T1000 (cell line): ENCODE measurements around the gene KIF26A.

Experiments used
- DNase-seq: peaks from one replicate; lab custom pipeline; 2025; ENCODE audit warnings: mixed read lengths; lab: John Stamatoyannopoulos, UW

The KIF26A gene

GRCh38 chr14:104138098-104138717 lies at the start of gene KIF26A:
Gene KIF26A, plus strand, starts transcription at chr14:104138587. Its CDS starts 136 bp downstream, at chr14:104138723.
- DNase-seq = no peak

DNA sequence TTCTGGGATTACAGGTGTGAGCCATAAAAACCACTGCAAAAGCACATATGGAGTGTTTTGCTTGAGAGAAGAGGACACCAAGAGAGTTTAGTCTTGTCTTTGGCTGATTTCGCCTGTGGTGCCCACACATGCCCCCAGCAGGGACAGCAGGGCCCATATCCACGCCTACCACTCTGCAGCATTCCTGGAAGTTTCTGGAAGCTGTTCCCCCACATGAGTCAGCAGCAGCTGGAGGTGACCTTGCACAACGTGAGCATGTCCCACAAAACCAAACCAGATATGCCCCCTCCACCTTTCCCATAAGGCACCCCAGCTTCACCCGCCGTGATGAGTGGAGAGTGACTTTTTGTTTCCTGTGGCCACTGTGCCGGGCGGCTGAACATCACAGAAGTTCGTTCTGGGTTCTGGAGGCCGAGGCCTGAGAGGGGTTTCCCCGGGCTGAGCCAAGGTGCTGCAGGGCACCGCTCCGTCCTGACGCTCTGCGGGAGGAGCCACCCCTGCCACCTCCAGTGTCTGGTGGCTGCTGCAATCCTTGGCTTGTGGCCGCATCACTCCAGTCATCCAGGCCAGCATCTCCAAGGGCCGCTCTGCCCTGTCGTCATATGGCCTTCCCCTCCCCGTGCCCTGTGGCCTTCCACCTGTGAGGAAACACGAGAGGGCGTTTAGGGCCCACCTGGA lies 48.2 kb upstream of the KIF26A start:
- DNase-seq = no peak

GRCh38 chr14:104091061-104091926 lies 47.1 kb upstream of the KIF26A start:
- no peak for DNase-seq

DNA sequence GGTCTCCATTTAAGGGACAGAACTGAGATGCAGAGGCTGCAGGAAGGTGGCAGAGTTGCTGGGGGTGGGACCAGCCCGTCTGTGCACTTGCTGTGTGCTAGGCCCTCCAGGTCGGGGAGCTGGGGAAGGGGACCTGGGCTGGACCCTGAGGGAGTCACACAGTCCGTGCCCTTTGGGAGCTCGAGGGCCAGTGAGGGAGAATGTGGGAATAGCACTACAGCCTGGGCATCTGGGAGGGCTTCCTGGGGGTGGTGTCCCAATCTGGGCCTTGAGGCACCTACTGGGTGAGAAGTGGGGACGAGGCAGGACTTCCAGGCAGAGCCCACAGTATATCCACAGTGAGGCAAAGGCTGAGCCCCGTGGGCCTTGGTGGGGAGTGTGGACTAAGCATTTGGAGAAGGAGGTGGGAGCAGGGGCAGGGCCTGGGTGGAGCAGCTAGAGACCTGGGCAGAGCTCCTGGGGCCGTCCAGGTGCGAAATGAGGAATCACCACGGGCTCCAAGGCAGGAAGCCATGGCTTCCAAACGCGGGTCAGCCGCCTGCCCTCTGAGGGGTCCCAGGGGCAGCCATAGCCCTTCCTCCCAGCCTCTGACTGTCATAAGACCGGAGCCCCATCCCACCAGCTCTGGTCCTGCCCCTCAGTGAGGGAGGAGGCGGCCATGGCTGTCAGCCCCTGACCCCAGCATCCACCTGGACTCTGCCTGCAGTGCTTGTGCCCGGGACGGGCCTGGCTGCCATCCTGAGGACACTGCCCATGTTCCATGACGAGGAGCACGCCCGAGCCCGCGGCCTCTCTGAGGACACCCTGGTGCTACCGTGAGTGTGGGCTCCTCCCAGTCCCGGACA lies 46.2 kb upstream of the KIF26A start:
- DNase-seq = no peak

DNA sequence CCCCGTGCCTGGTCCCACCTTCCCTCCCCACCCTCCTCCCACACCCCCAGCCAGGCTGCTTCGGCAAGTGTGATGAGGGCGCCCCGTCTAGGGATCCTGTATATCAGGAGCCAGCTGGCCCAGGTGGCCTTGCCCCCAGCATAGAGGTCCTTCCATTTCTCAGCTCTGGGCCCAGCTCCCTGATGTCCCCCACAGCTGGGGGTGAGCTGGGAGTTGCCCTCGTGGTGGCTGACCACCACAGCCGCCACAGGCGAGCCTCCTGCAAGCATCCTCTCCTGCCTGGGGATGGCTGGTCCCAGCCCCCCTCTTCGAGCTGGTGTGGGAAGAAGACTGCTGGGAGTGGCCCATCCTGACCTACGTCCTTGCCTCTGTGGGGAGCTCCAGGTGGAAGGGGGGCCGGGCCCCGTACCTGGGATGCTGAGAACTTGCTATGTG lies 45.4 kb upstream of the KIF26A start:
- DNase-seq = no peak

DNA sequence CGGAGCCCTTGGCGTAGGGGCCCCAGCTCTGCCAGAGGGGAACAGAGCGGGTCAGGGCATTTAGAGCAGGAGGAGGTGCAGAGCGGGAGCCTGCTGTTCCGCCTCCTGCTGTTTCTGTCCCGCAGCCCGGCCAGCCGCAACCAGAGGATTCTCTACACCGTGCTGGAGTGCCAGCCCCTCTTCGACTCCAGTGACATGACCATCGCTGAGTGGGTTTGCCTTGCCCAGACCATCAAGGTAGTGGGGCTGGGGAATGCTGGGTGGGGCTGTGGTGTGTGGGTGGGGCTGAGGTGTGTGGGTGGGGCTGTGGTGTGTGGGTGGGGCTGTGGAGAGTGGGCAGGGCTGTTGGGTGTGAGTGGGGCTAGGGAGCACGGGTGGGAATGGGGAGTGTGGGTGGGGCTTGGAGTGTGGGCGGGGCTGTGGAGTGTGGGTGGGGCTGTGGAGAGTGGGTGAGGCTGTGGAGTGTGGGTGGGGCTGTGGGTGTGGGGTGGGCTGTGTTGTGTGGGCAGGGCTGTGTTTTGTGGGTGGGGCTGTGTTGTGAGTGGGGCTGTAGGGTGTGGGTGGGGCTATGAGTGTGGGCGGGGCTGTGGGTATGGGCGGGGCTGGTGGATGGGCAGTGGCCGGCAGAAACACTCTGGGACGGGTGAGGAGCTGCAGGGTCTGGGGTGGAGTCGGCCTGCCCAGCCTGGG lies 44.9 kb upstream of the KIF26A start:
- no peak for DNase-seq

GRCh38 chr14:104094056-104094708 lies 44.2 kb upstream of the KIF26A start:
- no peak for DNase-seq

DNA sequence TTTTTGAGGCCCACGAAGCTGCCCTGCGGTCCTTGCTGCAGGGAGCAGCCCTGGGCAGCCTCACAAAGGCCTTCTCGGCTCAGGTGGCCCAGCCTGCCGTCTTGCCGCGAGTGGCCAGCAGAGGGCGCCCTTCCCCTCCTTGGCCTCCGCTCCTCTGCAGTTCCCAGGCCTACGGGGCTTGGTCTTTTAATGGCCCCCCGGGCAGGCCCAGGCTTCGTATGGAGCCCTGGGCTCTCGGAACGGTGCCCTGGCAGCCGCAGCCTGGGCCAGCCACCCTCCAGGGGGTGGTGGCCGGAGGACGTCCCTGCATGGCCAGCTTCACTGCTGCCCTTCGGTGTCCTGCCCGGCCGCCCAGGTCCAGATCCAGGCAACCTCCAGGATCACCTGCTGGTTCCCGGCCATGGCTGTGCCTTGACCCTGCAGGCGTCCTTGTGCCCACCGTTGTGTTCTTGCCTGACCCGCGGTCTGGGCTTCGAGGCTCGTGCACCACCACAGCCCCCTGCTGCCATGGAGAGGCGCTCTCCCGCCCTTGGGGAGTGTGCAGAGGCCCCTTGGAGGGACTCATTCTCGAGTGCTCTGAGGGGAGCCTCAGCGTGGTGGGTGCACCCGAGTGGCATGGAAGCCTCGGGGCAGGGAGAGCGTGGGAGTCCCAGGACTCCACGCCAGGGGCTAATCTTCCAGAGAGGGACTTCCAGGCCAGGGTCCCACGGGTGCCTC lies 43.5 kb upstream of the KIF26A start:
- DNase-seq = no peak

GRCh38 chr14:104095426-104096310 lies 42.7 kb upstream of the KIF26A start:
- DNase-seq = no peak

DNA sequence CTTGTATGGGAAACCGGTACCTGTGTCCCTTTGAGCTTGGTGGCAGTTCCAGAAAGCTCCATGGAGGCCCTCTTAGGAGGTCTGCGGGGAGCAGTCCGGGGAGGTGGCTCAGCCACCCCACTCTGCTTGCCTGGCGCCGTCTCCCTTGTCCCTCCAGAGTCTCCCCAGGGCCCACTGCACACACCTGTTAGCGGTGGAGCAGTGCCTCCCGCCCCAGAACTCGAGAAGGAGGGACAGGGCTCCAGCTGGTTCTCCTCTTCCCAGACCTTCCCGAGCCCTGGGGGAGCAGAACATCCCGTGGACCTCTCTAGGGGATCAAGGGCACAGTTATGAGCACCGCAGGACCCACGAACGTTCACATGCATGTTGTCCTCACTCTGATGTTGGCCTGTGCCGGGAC lies 42.1 kb upstream of the KIF26A start:
- no peak for DNase-seq

GRCh38 chr14:104096751-104097700 lies 41.4 kb upstream of the KIF26A start:
- DNase-seq = no peak

DNA sequence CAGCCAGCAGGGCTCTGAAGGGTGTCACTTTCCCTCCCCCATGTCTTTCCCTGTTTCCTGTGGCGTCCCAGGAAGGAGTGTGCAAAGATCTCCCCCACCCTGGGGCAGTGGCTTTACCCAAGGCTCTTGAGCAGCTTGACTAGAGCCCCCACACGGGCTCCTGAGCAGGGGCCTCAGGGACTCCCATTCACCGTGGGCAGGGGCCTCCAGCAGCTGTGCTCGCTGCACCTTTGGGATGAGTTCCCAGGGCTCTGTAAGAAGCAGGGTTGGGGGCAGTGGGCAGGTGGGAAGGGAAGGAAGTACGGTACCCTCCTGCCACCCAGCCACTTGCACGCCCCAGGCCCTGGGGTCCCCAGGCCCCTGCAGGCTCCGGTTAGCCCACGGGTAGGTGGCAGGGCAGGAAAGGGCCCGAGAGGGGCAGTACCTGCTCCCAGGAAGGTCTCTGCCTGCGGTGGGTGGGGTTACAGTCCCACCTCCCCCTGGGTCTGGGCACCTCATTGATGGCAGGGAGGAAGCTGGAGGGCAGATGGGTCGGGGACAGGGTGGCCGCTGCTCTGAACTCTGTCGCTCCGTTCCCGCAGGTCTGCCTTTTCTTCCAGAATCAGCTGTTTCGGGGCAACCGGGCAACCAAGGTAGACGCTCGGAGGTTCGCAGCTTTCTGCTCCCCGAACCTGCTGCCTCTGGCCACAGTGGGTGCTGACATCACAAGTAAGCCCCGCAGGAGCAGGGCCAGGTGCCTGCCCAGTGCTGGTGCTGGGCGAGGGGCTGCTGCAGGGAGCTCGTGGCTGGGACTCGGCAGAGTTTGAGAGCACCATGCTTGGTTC lies 39.9 kb upstream of the KIF26A start:
- no peak for DNase-seq

GRCh38 chr14:104099096-104100041 lies 39.0 kb upstream of the KIF26A start:
- DNase-seq = no peak

DNA sequence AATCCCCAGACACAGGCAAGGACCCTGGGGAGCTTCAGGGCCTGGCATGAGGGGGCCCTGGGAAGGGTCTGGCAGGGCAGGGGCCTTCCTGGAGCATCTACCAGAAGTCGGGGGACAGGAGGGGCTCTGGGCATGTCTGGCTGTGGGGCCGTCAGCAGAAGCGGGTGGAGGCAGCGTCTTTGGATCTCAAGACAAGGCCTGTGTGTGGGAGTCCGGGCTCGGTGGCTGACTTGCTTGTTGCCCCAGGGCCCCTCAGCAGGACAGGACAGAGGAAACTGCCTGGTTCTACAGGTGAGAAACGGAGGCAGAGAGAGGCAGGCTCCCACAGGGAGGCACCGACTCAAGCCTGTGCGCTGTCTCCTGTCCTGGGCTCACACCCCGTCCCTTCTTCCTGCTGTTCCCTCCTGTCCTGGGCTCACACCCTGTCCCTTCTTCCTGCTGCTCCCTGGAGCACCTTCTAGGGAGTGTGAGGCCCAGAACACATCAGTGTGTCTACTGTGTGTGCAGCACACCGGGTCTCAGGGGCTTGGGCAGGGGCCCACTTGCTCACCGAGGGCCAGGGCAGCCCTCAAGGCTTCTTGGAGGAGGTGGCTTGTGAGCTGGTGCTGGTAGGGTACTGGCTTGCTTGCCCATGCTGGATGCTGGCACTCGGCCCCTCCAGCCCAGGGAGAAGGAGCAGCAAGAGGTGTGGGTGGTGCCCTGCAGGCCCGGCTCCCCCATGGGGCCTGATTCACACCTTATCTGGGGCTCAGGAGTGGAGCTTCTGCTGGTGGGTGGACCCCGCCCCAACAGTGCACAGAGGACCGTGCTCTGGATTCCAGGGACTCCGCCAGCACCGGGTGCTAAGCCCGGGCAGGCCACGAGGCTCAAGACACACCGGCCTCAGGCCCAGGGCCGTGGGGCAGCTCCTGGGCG lies 38.0 kb upstream of the KIF26A start:
- DNase-seq = no peak
